GM21515 (cell line): ENCODE results near the gene NUP107.
A peak's percentile ranks its signal among the peaks of the same experiment; 100 is the strongest.

Source experiments
- ATAC-seq: cut with Tn5 transposase; IDR thresholded peaks from one replicate; pipeline ENCODE4 v1.9.1; 2021; ENCODE audit not compliant: unreplicated experiment

NUP107 gene

DNA sequence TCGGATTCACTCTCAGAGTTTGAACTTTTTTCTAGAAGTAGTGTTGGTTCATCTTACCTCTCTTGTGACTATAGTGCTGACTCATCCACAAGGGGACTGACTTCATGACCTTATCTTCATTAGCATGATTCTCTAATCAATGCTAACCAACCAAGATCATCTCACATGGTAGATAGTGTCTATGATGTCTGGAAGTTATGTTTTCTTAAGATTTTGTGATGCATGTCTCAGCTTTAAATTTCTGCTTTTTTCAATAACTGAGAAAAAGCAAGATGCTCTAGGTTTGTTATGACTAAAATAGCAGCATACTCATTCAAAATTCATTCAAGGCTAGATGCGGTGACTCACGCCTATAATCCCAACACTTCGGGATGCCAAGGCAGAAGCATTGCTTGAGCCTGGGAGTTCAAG lies 46.9 kb downstream of the NUP107 start:
- ATAC-seq = no peak

DNA sequence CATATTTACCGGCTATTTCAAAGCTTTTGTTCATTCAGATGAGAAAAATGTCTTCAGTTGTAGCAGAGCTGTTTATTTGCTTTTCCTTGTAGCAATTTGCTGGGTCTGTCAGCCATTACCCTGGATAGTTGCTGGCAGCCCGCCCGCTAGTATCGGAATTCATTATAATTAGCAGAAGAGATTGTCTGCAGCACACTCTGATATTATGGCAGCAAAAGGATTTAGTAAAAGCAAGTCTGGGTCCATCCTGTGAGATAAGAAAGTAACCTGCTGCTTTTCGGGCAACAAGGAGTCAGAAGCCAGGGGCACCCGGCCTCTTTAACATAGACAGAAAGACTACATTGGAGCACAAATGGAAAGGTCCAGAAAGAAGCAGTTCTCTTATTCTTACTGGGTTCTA lies 53.1 kb downstream of the NUP107 start:
- ATAC-seq = no peak

DNA sequence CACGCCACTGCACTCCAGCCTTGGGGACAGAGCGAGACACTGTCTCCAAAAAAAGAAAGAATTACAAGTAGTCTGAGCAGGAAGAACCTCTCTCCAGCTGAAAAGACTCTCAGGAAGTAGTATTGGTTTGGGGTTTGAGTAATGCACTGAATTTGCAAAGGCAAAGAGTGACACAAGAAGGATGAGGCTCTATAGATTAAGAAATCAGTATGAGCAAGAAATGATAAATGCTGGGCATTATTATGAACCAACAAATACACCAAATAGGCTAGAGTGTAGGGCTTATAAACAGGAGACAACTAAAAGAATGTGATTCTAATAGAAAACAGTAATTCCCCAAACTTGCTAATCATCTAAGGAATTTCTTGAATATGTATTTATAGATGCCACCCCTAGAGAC lies 56.6 kb downstream of the NUP107 start:
- ATAC-seq = no peak

DNA sequence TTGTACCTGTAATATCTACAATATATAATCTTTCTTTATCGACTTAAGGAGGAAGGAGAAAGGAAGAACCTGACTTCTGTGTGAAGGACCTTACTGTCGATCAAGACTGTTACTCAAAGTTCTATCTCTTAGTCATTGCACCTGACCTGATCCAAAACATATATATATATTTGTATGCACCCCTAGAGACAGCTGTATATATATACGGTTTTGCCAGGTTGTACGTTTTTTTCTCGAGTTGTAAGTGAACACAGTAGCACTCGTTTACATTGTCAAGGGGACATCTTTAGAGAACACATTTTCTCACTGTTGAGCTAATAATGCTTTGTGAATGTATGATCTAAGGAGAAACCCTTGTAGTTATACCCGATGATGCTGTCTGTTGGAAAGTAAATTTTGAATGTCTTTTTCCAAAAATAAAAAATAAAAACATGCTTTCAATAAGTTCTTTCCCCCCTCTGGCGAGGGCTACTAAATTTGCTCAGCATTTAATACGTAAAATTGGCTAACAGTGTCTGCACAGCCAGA lies 58.7 kb downstream of the NUP107 start:
- ATAC-seq = no peak

DNA sequence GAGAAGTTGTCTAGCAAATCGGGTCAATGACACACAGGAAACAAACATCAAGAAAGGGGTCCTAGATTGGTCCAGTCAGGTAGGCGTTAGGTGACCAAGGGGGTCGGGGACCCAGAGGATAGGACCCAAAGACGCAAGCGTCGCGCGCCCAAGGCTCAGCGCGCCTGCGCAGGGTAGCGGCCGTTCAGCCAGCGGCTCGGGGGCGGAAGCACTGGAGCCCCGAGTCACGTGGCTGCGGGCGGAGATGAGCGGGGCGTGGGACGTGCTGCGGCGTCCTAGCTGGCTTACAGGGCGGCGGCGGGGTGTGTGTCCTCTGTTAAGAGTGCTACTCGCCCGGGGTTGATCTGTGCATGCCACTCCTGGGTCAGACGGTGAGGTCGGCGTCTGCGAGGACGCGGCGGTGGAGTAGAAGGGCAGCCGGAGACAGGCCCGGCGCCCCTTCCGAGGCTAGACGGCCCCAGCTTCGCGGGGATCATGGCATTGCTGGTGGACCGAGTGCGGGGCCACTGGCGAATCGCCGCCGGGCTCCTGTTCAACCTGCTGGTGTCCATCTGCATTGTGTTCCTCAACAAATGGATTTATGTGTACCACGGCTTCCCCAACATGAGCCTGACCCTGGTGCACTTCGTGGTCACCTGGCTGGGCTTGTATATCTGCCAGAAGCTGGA lies 59.3 kb downstream of the NUP107 start, which contains the start of gene SLC35E3:
Gene SLC35E3, plus strand, starts transcription at position 273 of the 668 bp plus-strand sequence. Its CDS starts 202 bp downstream, at position 475.
- ATAC-seq = peak; percentile 98

DNA sequence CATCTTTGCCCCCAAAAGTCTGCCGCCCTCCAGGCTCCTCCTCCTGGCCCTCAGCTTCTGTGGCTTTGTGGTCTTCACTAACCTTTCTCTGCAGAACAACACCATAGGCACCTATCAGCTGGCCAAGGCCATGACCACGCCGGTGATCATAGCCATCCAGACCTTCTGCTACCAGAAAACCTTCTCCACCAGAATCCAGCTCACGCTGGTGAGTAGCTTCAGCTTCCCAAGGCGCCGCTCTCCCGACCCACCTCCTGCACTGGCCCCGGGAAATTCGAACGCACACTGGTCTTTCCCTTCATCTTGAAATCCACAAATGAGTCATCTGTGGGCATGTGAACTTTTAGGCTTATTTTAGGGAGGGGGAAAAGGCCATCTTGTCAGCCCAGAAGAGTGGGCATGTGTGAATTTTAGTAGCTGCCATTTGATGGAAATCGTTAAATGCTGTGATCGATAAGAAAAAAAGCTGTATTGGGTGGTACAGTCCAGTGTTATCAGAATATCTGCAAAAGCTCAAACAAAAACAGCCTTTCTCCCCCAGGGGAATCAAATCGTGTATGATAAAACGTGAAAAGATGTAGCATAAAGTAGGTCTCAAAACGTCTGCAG lies 59.9 kb downstream of the NUP107 start:
- peak; percentile 26 for ATAC-seq

DNA sequence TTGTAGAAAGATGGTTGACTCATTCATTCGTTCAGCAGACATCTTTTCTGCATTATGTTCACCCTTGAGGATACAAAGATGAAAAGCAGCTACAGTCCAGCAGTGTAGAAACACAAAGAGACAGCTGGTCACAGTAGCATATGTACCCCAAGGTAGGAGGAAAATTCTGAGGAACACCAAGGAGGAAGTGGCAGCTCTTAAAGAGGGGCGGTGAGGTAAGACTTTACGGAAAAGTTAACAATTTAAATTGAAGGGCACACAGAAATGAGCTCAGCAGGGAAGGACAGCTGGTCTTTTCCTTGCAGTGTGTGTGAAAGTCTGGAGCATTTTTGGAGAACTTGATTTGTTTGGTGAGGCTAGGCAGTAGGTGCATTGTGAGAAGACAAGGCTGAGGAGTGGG lies 62.7 kb downstream of the NUP107 start:
- ATAC-seq = no peak

DNA sequence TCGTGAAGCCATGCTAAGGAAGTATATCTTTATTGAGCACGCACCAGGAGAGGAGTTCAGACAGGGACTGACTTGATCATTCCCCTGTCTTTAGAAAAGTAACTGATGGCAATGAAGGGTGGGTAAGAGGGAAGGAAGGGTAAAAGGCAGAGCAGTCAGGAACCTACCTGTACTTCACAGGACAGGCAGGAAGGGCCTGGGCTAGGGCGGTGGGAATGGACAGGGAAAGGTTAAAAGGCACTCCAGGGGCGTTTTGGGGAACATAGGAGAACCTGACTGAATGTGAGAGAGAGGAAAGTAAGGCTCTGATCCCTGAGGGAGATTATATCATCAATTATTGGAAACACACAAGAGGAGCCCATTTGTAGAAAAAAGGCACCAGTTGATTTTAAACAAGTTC lies 63.1 kb downstream of the NUP107 start:
- no peak for ATAC-seq

DNA sequence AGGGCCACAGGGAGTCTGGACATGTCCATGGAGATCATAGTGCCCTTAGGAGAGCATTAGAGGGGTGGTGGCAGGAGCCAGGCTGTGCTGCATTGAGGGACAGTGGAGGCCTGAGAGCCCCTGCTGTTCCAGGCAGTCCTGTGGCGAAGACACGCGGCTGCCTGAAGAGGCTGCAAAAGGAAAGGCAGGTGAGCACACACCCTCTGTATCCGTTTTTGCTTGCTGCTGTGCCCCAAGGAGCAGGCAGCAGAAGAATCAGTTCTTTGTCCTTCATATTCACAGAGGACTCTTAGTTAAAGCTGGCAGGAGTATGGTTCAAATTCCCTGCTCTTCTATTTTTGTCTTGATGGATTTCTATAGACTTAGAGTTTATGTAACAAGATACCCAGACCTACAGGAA lies 63.7 kb downstream of the NUP107 start:
- ATAC-seq = no peak

DNA sequence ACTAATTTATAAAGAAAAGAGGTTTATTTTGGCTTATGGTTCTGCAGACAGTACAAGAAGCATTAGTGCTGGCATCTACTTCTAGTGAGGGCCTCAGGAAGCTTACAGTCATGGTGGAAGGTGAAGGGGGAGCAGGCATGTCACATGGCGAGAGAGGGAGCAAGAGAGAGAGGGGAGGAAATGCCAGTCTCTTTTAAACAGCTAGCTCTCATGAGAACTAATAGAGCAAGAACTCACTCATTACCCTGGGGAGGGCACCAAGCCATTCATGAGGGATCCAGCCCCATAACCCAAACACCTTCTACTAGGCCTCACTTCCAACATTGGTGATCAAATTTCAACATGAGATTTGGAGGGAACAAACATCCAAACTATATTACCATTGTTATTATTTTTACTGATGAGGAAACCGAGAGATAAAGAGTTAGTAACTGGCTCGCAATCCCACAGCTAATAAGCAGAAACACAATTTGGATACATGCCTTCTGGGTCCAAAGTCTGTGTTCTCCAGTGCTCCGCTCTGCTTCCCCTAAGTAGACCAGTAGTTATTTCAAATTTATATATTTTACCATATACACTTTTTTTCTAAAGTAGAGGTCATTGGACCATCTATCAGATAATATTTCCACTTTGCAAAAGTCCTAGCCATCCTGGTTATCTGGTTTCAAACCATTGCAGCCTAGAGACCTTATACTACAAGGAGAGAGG lies 68.9 kb downstream of the NUP107 start:
- no peak for ATAC-seq

DNA sequence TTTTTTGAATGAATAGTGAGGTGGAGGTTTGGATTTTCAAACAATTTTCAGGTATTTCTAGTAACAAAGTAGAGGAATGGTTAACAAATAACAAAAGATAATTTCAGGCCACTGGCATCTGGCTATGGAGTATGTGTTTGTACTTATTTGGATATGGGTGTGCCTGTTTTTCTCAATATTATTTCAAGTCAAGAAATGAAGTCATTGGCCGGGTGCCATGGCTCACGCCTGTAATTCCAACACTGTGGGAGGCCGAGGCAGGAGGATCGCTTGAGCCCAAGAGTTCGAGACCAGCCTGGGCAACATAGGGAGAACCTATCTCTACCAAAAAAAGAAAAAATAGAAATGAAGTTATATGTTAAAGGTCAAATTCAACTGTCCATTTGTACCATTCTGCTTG lies 73.1 kb downstream of the NUP107 start:
- ATAC-seq = no peak

DNA sequence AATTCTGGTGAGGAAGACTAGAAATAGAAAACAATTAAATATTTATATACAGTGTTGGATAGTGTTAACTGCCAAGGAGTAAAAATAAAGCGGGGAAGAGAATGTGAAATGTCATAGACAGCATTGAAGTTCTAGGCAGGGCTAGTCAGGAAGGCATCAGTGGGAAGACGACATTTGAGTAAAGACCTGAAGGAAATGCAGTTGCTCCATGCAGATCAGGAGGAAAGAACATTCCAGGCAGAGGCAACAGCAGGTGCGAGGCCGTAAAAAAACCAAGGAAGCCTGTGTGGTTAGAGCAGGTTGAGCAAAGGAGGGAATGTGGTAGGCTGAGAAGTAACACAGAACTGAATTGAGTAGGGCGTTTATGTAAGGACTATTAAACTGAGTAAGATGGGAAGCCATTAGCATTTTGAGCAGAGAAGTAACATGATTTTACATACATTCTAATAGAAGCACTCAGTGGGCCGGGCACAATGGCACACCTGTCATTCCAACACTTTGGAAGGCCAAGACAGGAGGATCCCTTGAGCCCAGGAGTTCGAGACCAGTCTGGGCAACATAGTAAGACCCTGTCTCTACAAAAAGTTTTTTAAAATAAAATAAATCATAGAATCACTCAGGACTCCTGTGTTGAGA lies 74.1 kb downstream of the NUP107 start:
- ATAC-seq = no peak

DNA sequence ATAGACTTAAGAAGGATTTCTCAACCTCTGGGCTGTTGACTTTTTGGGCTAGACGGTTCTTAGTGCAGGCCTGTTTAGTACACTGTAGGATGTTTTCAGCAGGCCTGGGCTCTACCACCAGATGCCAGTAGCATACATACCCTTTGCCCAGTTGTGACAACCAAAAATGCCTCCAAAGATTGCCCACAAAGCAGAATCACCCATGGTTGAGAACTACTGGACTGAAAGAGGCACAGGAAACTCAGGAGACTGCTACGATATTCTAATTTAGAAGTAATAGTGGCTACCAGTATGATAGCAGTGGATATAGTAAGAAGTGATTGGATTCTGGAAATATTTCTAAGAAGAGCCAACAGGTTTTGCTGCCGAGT lies 74.6 kb downstream of the NUP107 start:
- no peak for ATAC-seq

DNA sequence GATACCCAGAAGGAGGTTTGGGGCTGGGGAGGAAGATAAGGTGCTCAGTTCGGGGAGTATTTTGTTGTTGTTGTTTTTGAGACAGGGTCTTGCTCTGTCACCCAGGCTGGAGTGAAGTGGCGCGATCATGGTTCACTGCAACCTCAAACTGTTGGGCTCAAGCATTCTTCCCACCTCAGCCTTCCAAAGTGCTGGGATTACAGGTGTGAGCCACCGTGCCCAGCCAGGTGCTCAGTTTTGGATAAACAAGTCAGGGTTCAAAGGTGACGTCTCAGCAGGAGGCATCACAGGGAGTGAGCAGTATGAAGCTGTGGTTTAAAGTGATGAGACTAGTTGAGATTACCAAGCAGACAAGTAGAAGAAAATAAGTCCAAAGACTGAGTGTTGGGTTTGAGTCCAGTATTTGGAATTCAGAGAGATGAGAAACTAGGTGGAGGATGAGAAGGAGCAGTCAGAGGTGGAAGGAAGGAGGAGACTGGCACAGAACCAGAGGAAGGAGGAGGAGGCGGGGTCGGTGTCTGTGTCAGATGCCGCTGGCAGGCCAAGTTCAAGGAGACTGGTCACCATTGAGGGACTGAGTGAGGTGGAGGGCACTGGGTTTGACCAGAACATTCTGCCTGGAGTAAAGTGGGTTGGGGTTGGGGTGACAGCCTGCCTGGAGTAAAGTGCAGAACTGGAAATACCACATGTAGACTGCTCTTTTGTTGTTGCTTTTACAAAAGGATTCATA lies 75.3 kb downstream of the NUP107 start:
- ATAC-seq = no peak

DNA sequence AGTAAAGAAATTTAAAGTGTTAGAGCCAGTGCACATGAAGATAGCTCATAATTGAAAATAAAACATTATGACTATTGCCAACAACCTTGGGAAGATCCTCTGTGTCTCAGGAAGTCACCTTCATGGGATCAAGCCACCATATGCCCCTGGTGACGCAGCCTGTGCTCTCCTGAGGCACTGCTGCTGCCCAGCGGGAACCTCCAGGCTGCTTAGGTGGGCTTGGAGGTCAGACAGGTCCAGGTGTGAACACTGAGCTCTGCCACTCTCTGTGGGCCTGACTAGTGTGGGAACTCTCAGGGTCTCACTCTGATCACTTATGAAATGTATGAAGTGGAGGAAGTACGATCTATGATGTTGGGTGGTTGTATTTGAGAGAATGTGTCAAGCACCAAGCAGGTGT lies 75.9 kb downstream of the NUP107 start:
- ATAC-seq = no peak

DNA sequence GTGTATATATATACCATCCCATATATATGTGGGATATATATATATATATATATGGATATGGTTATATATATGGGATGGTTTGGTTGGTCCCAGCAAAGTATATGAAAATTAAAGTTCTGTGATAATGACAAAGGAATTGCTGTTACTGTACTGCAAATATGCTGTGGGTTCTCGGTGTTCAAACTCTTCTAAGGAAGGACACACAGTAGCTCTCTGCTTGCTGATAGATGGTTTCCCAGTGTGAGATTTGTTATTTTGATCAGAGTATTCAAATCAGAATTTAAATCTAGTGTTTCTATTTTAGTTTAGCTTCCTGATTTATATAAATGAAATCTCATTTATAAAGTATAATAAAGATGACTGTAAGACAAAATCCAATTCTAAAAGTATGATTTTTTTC lies 78.9 kb downstream of the NUP107 start:
- no peak for ATAC-seq

DNA sequence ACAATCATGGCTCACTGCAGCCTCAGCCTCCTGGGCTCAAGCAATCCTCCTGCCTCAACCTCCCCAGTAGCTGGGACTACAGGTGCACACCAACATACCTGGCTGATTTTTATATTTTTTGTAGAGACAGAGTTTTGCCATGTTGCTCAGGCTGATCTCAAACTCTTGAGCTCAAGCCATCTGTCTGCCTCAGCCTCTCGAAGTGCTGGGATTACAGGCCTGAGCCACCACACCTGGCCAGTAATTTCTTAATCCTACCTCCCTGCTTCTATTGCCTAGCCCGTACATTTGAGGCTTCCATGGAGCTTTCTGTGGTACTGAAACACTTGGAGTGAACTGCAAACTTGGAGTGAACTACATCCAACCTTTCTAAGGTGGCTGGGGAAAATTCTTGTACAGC lies 79.9 kb downstream of the NUP107 start:
- no peak for ATAC-seq

DNA sequence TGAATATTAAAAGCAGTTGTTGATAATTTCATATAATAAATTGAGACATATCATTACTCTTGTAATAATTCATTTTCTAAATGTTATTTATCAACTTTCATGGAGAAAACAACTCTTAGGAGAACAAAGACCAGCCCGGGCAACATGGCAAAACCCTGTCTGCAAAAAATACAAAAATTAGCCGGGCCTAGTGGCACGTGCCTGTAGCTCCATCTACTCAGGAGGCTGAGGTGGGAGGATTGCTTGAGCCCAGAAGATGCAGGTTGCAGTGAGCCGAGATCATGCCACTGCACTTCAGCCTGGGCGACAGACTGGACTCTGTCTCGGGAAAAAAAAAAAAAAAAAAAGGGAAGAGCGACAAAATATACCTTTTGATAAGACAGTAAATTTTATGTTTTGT lies 80.4 kb downstream of the NUP107 start:
- no peak for ATAC-seq

DNA sequence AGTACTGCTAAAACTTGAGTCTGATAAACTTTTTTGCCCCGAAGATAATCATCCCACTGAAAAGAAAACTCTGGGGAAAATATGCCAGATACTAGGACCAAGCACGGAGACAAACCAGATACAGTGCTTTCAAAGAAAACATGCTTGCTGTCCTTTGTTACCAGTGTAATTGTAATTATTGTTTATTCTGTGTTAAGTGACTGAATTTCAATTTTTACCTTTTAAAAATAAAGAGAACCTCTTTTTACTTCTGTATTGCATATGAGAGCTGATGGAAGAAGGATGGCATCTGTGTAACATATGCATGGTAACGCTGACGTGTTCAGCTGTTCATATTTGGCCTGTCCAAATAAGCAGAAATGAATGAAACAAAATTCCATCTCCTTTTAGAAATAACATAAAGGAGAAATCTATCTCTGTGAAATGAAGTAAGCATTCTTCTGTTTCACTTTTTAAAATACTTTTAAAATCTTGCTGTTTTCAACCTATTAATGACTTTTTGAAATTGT lies 81.7 kb downstream of the NUP107 start:
- ATAC-seq = no peak

DNA sequence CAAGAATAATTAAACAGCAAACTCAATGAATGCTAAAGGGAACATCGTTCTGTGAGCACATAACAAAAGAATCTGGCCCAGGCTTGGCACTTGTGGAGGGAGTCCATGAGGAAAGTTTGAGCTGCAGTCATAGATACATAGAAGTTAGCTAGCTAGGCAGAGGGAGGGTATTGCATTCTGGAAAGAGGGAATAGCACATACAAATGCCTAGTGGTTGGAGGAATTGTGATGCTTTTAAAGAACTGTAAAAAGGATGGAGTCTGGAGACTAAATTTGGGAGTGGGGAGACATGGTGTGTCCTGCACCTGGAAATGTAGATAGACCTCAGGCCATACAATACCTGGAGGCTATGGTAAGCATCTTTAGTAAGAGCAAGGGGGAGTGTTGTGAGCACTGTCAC lies 83.2 kb downstream of the NUP107 start:
- ATAC-seq = no peak
